ENCODE data around the gene PEBP1.

GRCh38 chr12:118102609-118103008 lies 33.3 kb upstream of the PEBP1 start:
- TF ChIP-seq CTCF (IDR thresholded peaks at IDR 0.05) (no peak), POLR2A (IDR thresholded peaks at IDR 0.05) (no peak)
